ENCODE data around the gene CD300LB. TPM values are rescaled to one million over a fixed set of nuclear protein-coding genes. Genes with fewer than 3 reads are reported as not detected.
A peak's percentile ranks its signal among the peaks of the same experiment; 100 is the strongest.

CD300LB gene
- total RNA-seq, 1 donor from 2014 or later = not detected

DNA sequence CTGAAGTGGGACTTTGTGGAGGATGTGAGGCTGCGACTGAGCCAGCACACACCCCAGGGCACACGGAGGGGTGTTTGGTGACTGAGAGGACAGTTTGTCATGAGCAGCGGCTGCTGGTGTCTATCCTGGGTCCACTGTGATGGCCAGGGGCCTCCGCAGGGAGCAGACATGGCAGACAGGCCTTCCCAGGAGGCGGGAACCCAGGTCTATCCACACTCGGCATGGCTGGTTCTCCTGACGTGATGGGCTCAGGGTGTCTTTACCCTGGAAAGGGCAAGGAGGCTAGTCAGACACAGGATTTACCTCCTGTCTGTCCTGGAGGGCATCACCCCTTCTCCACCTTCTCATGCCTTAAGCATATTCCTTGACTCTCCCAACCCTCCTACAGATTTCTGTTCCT, 15.3 kb upstream of the CD300LB start:
- Mint-ChIP-seq H3K36me3 (ENCODE audit: low read depth) (no peaks in the 10 kb centered on the region), H3K4me1 (peaks cover 12% of the 10 kb centered on the region), H3K27me3 (ENCODE audit: low read depth) (peaks cover 2% of the 10 kb centered on the region), H3K4me3 (no peak overlapping the region), H3K27ac (ENCODE audit: unreplicated experiment) (no peak overlapping the region), H3K9me3 (no peaks in the 10 kb centered on the region)
- DNase-seq (ENCODE audit: low read depth, low spot score) = no peak
- TF ChIP-seq, protein P1, sequence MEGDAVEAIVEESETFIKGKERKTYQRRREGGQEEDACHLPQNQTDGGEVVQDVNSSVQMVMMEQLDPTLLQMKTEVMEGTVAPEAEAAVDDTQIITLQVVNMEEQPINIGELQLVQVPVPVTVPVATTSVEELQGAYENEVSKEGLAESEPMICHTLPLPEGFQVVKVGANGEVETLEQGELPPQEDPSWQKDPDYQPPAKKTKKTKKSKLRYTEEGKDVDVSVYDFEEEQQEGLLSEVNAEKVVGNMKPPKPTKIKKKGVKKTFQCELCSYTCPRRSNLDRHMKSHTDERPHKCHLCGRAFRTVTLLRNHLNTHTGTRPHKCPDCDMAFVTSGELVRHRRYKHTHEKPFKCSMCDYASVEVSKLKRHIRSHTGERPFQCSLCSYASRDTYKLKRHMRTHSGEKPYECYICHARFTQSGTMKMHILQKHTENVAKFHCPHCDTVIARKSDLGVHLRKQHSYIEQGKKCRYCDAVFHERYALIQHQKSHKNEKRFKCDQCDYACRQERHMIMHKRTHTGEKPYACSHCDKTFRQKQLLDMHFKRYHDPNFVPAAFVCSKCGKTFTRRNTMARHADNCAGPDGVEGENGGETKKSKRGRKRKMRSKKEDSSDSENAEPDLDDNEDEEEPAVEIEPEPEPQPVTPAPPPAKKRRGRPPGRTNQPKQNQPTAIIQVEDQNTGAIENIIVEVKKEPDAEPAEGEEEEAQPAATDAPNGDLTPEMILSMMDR (conservative IDR thresholded peaks at IDR 0.05) = no peak

DNA sequence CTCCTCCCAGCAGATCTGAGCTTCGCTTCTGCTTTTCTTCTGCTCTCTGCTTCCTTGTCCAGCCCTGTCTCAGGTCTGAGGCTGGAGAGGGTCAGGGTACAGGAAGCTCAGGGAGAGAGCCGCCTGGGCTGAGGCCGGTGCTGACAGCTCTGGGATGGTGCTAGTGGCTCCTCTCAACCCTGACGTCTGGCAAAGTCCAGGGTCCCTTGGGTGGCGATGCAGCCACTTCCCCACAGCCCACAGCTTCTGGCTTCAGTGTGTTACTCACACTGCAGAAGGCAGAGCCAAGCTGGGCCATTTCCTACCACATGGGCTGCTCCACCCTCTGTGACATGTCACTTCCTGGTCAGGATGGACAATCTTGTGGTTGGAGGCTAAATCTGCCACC, 14.6 kb upstream of the CD300LB start, which contains the start of gene CD300C:
Gene CD300C (minus strand): TSS at position 273 of the 388 bp plus-strand sequence. CDS start 333 bp downstream, outside the sequence.
- H3K27me3 Mint-ChIP-seq (ENCODE audit: low read depth) = peaks cover 2% of the 10 kb centered on the region
- DNase-seq (ENCODE audit: low read depth, low spot score) = no peak
- H3K9me3 Mint-ChIP-seq = no peaks in the 10 kb centered on the region
- no peaks in the 10 kb centered on the region for H3K36me3 Mint-ChIP-seq (ENCODE audit: low read depth)
- H3K4me1 Mint-ChIP-seq = peaks cover 10% of the 10 kb centered on the region
- TF ChIP-seq, protein P1 (conservative IDR thresholded peaks at IDR 0.05) = no peak
- no peak within 1 kb of the TSS for H3K4me3 Mint-ChIP-seq
- no peak within 1 kb of the TSS for H3K27ac Mint-ChIP-seq (ENCODE audit: unreplicated experiment)

DNA sequence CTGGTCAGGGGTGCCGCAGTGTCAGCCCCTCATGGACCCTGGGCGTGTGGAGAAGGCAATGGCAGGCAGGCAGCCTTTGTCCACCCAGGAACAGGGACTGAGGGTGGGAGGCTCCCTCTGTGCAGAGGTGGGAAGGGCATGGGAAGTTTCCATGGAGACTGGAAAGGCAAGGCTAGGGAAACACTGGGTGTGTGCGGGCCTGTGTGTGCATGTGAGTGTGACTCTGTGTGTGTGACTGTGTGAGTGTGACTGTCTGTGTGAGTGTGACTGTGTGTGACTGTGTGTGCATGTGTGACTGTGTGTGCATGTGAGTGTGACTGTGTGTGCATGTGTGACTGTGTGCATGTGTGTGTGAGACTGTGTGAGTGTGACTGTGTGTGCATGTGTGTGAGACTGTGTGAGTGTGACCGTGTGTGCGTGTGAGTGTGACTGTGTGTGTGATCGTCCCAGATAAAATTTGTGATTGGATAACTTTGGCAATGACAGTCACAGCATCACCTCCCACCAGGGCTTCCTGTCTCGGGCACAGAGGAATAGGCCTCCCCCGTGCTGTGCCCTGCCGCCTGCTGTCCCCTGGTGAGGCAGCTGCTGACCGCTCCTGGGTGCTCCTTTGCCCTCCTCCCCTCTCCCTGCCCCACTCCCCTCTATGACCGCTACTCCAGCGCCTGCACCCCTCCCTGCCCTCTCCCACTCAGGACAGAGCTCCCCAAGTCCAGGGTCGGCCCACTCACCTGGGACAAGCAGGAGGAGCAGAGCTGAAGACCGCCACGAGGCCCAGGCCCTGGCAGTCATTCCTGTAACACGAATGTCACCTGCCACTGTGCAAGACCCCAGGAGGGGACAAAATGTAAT, 13.9 kb upstream of the CD300LB start:
- no peaks in the 10 kb centered on the region for H3K9me3 Mint-ChIP-seq
- H3K27ac Mint-ChIP-seq (ENCODE audit: unreplicated experiment) = no peak overlapping the region
- no peaks in the 10 kb centered on the region for H3K36me3 Mint-ChIP-seq (ENCODE audit: low read depth)
- H3K4me3 Mint-ChIP-seq = no peak overlapping the region
- DNase-seq (ENCODE audit: low read depth, low spot score) = no peak
- peaks cover 10% of the 10 kb centered on the region for H3K4me1 Mint-ChIP-seq
- H3K27me3 Mint-ChIP-seq (ENCODE audit: low read depth) = peaks cover 5% of the 10 kb centered on the region
- TF ChIP-seq, protein P1 (conservative IDR thresholded peaks at IDR 0.05) = no peak

DNA sequence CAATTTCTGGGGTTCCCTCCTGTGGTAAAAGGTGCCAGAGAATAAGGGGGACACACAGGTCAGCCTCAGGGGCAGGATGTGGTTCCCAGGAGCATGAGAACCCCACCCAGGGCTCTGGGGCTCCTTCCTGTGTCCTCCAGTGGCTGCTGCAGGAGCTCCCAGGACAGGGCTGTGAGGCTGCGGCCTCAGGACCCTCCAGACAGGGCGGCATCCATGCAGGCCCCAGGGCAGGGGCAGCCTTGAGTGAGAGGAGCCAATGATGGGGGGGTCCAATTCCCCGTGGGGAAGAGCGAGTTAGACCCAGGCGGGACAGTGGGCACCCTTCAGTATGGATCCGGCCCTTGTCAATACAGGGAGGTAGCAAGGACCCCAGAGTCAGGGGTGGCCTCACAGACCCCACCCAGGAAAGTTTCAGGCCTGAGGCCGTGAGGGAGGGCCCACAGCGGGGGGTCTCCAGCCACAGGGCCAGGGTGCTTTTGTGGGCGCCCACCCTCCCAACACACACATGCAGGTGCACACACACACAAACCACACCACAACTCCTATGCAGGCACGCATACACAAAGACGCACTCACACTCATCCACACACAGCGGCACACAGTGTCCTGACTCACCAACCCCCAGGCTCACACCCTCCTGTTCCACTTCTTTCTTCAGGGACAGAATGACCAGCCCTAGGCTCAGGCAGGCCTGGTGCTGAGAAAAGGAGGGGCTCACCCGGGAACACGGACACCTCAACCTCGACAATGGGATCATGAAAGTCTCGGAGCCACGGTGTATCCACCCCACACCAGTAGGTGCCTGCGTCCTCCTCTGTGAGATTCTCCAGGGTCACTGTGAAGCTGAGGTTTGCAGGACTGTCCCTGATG, 12.9 kb upstream of the CD300LB start:
- no peak for DNase-seq (ENCODE audit: low read depth, low spot score)
- Mint-ChIP-seq H3K4me3 (no peak overlapping the region), H3K27me3 (ENCODE audit: low read depth) (peaks cover 14% of the 10 kb centered on the region), H3K36me3 (ENCODE audit: low read depth) (no peaks in the 10 kb centered on the region), H3K27ac (ENCODE audit: unreplicated experiment) (peak overlapping the region; percentile 35), H3K9me3 (no peaks in the 10 kb centered on the region), H3K4me1 (peaks cover 10% of the 10 kb centered on the region)
- TF ChIP-seq, protein P1 (conservative IDR thresholded peaks at IDR 0.05) = no peak

DNA sequence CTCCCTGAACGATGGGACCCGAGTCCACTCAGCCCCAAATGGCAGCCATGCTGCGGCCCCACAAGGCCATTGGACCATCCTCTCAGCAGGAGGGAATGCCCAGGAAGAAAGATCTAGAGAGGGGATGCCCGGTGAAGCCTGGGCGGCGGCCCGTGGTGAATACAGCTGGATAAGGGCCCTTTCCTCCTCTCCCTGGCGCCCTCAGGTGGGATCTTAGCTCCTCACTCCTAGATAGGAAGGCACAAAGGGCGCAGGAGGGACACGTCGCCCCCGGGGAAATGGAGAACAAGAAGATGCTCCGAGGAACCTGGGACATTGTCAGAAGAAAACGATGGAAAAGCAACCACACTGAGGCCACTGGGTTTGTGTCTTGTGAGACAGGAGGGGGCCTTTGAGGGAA, 12.1 kb upstream of the CD300LB start:
- Mint-ChIP-seq H3K4me3 (no peak overlapping the region), H3K27me3 (ENCODE audit: low read depth) (peaks cover 19% of the 10 kb centered on the region), H3K4me1 (peaks cover 10% of the 10 kb centered on the region), H3K9me3 (no peaks in the 10 kb centered on the region), H3K27ac (ENCODE audit: unreplicated experiment) (no peak overlapping the region), H3K36me3 (ENCODE audit: low read depth) (no peaks in the 10 kb centered on the region)
- TF ChIP-seq, protein P1 (conservative IDR thresholded peaks at IDR 0.05) = no peak
- no peak for DNase-seq (ENCODE audit: low read depth, low spot score)
